Raji (cell line): ENCODE data around the gene ORM1.
A peak's percentile ranks its signal among the peaks of the same experiment; 100 is the strongest.

Experiments used
- POLR2A ChIP-seq: IDR thresholded peaks from 2 replicates; pipeline ENCODE4 v1.6.1; 2011; ENCODE audit warnings: low read depth, low read length, control low read depth; ENCODE audit not compliant: insufficient read depth

ORM1 gene

GRCh38 chr9:114348906-114349482 is 26.1 kb downstream of the ORM1 start:
- peak; percentile 25; the same call in 1 of the 2 replicates for TF ChIP-seq POLR2A

- TF ChIP-seq POLR2A: no peak
These were observed 27.0 kb downstream of the ORM1 start for GRCh38 chr9:114349713-114350480.

- no peak for TF ChIP-seq POLR2A
These were observed 27.9 kb downstream of the ORM1 start for GRCh38 chr9:114350636-114351401.

GRCh38 chr9:114351932-114352331 is 29.0 kb downstream of the ORM1 start:
- no peak for TF ChIP-seq POLR2A

- no peak for TF ChIP-seq POLR2A
These were observed 32.9 kb downstream of the ORM1 start for GRCh38 chr9:114355821-114356220.

GRCh38 chr9:114356792-114357191 is 33.9 kb downstream of the ORM1 start:
- no peak for TF ChIP-seq POLR2A

- no peak for TF ChIP-seq POLR2A
These were observed 34.5 kb downstream of the ORM1 start for GRCh38 chr9:114357360-114357759.

- TF ChIP-seq POLR2A: no peak
These were observed 35.0 kb downstream of the ORM1 start for GRCh38 chr9:114357911-114358328.

GRCh38 chr9:114359801-114360200 is 36.9 kb downstream of the ORM1 start:
- TF ChIP-seq POLR2A: no peak

GRCh38 chr9:114361542-114361941 is 38.6 kb downstream of the ORM1 start:
- TF ChIP-seq POLR2A: no peak

GRCh38 chr9:114362394-114362793 is 39.5 kb downstream of the ORM1 start:
- TF ChIP-seq POLR2A: no peak

- TF ChIP-seq POLR2A: no peak
These were observed 40.5 kb downstream of the ORM1 start for GRCh38 chr9:114363424-114363823.

GRCh38 chr9:114364134-114365041 is 41.5 kb downstream of the ORM1 start:
- no peak for TF ChIP-seq POLR2A

GRCh38 chr9:114365194-114365593 is 42.3 kb downstream of the ORM1 start:
- no peak for TF ChIP-seq POLR2A
